Keratinocyte (primary cell): ENCODE results near the gene FANCI. TPM values are rescaled to one million over a fixed set of nuclear protein-coding genes. Genes with fewer than 3 reads are reported as not detected.

Experiments
- DNase-seq: peaks from one replicate; pipeline ENCODE4 v3.0.0-alpha.2; 2011; ENCODE audit warnings: low read depth, missing footprints, low spot score
- FAIRE-seq: peaks from 2 replicates; lab custom pipeline; 2011; peaks lifted over from hg19 to GRCh38; lab: Jason Lieb, UNC
- H2AFZ ChIP-seq: 2 replicates; pipeline ENCODE4 v1.6.0; 2012; ENCODE audit warnings: low read length, control low read depth, inconsistent platforms; ENCODE audit not compliant: control insufficient read depth
- H3K27ac ChIP-seq: 2 replicates; pipeline ENCODE4 v1.5.1; 2011; ENCODE audit warnings: low read length; ENCODE audit not compliant: control insufficient read depth, insufficient read depth
- H3K27me3 ChIP-seq: 3 replicates; pipeline ENCODE4 v1.6.0; 2011; ENCODE audit warnings: low read length; ENCODE audit not compliant: control insufficient read depth, insufficient read depth; ENCODE audit errors: extremely low read depth
- H3K36me3 ChIP-seq, 2 experiments: 2 replicates in 1 of 2; 3 replicates in 1 of 2; pipeline ENCODE4 v1.5.1; 2011; ENCODE audit warnings: low read length in 2 of 2, mild to moderate bottlenecking in 1 of 2; ENCODE audit not compliant: control insufficient read depth in 2 of 2, insufficient read depth in 2 of 2; ENCODE audit errors: extremely low read depth in 1 of 2
- H3K4me1 ChIP-seq: 3 replicates; pipeline ENCODE4 v1.5.1; 2011; ENCODE audit warnings: low read length; ENCODE audit not compliant: control insufficient read depth, insufficient read depth; ENCODE audit errors: extremely low read depth
- H3K4me2 ChIP-seq: 3 replicates; pipeline ENCODE4 v1.6.0; 2011; ENCODE audit warnings: low read depth, low read length; ENCODE audit not compliant: control insufficient read depth, insufficient read depth; ENCODE audit errors: extremely low read depth
- H3K4me3 ChIP-seq, 3 experiments: fragments of 200-600 bp in 1 of 3; sonication (generic) in 1 of 3; 2 replicates in 2 of 3; 3 replicates in 1 of 3; pipeline ENCODE4 v1.5.1; 2011 to 2016; ENCODE audit warnings: low read length in 3 of 3, mild to moderate bottlenecking in 3 of 3, control low read depth in 2 of 3, inconsistent platforms in 1 of 3, low read depth in 1 of 3, mixed read lengths in 1 of 3, mixed run types in 1 of 3, moderate library complexity in 1 of 3; ENCODE audit not compliant: control insufficient read depth in 2 of 3, insufficient read depth in 2 of 3; ENCODE audit errors: extremely low read depth in 1 of 3
- H3K79me2 ChIP-seq: 2 replicates; pipeline ENCODE4 v1.6.0; 2012; ENCODE audit warnings: low read length; ENCODE audit not compliant: control insufficient read depth, insufficient read depth
- H3K9ac ChIP-seq: 3 replicates; pipeline ENCODE4 v1.6.0; 2011; ENCODE audit warnings: low read length; ENCODE audit not compliant: control insufficient read depth, insufficient read depth; ENCODE audit errors: extremely low read depth
- H3K9me1 ChIP-seq: 3 replicates; pipeline ENCODE4 v1.6.0; 2011; ENCODE audit warnings: low read length; ENCODE audit not compliant: control insufficient read depth, insufficient read depth; ENCODE audit errors: extremely low read depth
- H3K9me3 ChIP-seq: 2 replicates; pipeline ENCODE4 v1.5.1; 2012; ENCODE audit warnings: low read depth, low read length; ENCODE audit not compliant: control insufficient read depth
- H4K20me1 ChIP-seq: 3 replicates; pipeline ENCODE4 v1.6.0; 2011; ENCODE audit warnings: low read length; ENCODE audit not compliant: control insufficient read depth, insufficient read depth; ENCODE audit errors: extremely low read depth
- EZH2 ChIP-seq: IDR thresholded peaks from one replicate; pipeline ENCODE4 v1.6.1; 2012; ENCODE audit warnings: inconsistent platforms, mild to moderate bottlenecking, low read length, moderate library complexity
- dilution Hi-C: fragments of 300-500 bp; cut with MboI; formaldehyde crosslinking; loops from one replicate; pipeline ENCODE4 v1.7.0; 2020; ENCODE audit warnings: low sequenced_read_pairs; ENCODE audit not compliant: extremely low pct_ligation_motif_present
- polyA plus RNA-seq, 5 experiments: library from polyadenylated mRNA; depleted of rRNA in 3 of 5; stranded (reverse) in 3 of 5; stranded (forward) in 1 of 5; unstranded in 1 of 5; fragments of >200 nt; gene quantifications; 1 replicate in 1 of 5; 2 replicates in 3 of 5; 3 replicates in 1 of 5; pipeline versions ENCODE4 v1.2.1 to v1.2.3, GENCODE V29; 2011 to 2012; ENCODE audit warnings: missing spikeins in 2 of 5, low read depth in 1 of 5, low replicate concordance in 1 of 5
- TF ChIP-seq, protein P1 (sequence below), 3 experiments: IDR thresholded peaks in 1 of 3; conservative IDR thresholded peaks in 1 of 3; optimal IDR thresholded peaks in 1 of 3; 2 replicates in 2 of 3; 3 replicates in 1 of 3; pipeline versions ENCODE3 to v1.5.1; 2011; ENCODE audit warnings: low read length in 3 of 3, mild to moderate bottlenecking in 3 of 3, moderate library complexity in 2 of 3, control low read depth in 1 of 3, inconsistent platforms in 1 of 3; ENCODE audit not compliant: insufficient read depth in 2 of 3; ENCODE audit errors: extremely low read depth in 1 of 3

Gene FANCI
- polyA plus RNA-seq, 1 donor (not counting 4 experiments of a cell fraction or from before 2014, with no cell fraction given), result 21.8 TPM

DNA sequence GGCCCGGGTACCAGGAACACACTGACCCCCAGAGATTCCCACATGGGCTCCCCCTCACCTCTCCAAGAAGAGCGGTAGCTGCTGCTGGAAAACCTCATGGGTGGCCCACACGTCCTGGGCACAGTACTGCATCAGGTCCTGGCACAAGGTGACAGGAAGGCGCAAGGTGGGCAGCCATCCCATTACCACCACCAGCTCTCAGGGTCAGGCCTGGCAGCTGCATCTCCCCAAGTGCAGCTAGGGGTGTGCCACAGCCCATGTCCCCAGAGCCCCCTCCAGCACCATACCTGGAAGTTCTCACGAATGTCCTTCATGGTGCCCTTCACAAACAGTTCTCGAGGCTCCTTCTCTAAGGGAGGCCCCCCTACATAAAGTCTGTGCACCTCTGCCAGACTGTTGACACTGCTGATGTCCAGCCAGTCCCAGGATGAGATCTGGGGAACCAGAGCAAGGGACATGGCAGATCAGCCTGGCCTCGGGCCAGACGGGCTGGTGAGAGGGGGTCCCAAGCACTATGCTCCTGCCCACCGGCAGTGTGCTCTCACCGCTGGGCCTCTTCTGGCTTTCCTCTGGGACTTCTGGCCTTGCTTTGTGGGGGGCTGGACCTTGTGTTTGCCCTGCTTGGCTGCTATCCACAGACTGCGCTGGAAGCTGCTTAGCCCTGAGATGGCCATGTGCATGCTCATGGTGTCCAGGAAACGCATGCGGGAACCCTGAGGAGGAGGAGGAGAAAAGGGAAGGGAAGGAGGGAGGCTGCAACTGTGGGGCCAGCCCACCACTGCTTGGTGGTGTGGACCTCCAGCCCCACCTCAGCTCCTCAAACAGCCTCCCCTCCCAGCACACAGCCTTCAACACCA is 84.8 kb downstream of the FANCI start:
- H3K27ac ChIP-seq, result no peak overlapping the region
- no peak overlapping the region for H3K4me3 ChIP-seq
- FAIRE-seq, result no peak
- no peak overlapping the region for H3K9ac ChIP-seq
- peaks cover 74% of the 10 kb centered on the region for H3K79me2 ChIP-seq
- no peak overlapping the region for H3K4me2 ChIP-seq
- TF ChIP-seq, protein P1, sequence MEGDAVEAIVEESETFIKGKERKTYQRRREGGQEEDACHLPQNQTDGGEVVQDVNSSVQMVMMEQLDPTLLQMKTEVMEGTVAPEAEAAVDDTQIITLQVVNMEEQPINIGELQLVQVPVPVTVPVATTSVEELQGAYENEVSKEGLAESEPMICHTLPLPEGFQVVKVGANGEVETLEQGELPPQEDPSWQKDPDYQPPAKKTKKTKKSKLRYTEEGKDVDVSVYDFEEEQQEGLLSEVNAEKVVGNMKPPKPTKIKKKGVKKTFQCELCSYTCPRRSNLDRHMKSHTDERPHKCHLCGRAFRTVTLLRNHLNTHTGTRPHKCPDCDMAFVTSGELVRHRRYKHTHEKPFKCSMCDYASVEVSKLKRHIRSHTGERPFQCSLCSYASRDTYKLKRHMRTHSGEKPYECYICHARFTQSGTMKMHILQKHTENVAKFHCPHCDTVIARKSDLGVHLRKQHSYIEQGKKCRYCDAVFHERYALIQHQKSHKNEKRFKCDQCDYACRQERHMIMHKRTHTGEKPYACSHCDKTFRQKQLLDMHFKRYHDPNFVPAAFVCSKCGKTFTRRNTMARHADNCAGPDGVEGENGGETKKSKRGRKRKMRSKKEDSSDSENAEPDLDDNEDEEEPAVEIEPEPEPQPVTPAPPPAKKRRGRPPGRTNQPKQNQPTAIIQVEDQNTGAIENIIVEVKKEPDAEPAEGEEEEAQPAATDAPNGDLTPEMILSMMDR (optimal IDR thresholded peaks at IDR 0.05 in 1 of 3, IDR thresholded peaks at IDR 0.05 in 1 of 3, conservative IDR thresholded peaks at IDR 0.05 in 1 of 3; ENCODE audit: extremely low read depth in 1 of 3, insufficient read depth in 2 of 3, low read length in 3 of 3), result no peak
- no peak for TF ChIP-seq EZH2
- peaks cover 24% of the 10 kb centered on the region for H3K4me1 ChIP-seq
- dilution Hi-C loops, result no loop called here
- peaks cover 35% of the 10 kb centered on the region for H4K20me1 ChIP-seq
- H3K9me1 ChIP-seq, result peaks cover 2% of the 10 kb centered on the region
- no peak overlapping the region for H2AFZ ChIP-seq
- no peaks in the 10 kb centered on the region for H3K27me3 ChIP-seq
- H3K36me3 ChIP-seq, result peaks cover 63 to 83% of the 10 kb centered on the region in 2 experiments
- no peak for DNase-seq
- no peaks in the 10 kb centered on the region for H3K9me3 ChIP-seq

DNA sequence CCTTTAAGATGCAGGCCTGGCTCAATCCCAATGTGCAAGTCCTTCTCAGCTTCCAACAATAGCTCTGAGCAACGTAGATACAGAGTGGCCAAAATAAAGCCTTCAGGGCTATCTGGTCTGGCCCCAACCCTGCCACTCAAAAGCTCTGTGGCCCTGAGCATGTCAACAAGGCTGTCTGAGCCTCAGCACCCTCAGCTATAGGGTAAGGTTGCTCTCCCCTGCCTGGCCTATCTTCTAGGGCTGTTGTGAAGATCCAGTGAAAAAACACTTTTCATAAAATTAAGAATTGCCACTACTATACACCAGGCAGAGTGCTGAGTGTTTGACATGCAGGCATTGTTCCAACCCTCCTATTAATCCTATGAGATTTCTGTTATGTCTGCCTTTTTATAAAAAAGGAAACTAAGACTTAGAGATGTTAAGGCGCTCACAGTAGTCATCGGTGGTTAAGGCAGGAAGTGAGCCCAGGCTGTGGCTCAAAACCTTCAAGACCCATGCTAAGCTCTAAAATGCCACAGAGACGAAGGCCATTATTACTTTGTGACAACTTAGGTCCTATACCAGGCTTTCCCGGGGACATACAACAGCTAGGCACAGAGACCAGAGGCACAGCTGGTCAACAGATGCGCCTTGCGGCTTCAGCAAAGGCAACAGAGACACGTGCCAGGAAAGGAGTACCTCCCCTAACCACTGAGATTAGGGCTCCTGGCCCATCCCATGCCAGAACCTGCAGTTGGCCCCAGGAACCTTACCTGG is 85.7 kb downstream of the FANCI start:
- Histone ChIP-seq H3K27me3 (no peaks in the 10 kb centered on the region), H3K9me1 (peaks cover 2% of the 10 kb centered on the region), H3K9me3 (no peaks in the 10 kb centered on the region), H2AFZ (no peak overlapping the region), H3K4me3 (no peak overlapping the region), H3K36me3 (peaks cover 60 to 74% of the 10 kb centered on the region in 2 experiments), H3K27ac (no peak overlapping the region), H3K9ac (no peak overlapping the region), H3K4me2 (no peak overlapping the region), H3K79me2 (peaks cover 78% of the 10 kb centered on the region), H4K20me1 (peaks cover 31% of the 10 kb centered on the region), H3K4me1 (peaks cover 25% of the 10 kb centered on the region)
- FAIRE-seq (no peak), DNase-seq (no peak)
- TF ChIP-seq, protein P1 (optimal IDR thresholded peaks at IDR 0.05 in 1 of 3, IDR thresholded peaks at IDR 0.05 in 1 of 3, conservative IDR thresholded peaks at IDR 0.05 in 1 of 3; ENCODE audit: extremely low read depth in 1 of 3, insufficient read depth in 2 of 3, low read length in 3 of 3), result no peak
- no peak for TF ChIP-seq EZH2
- dilution Hi-C loops, result no loop called here
